ENCODE results near the gene OPN1LW. TPM values are rescaled to one million over a fixed set of nuclear protein-coding genes. Genes with fewer than 3 reads are reported as not detected.

Gene OPN1LW
- total RNA-seq, 3 donors from 2014 or later: not detected

Other genes with a start within 250 kb of the OPN1LW start
- gene AVPR2, start 239.6 kb upstream of the OPN1LW start, total RNA-seq: not detected
- 100 to 1,000 TPM in 2 of 3 donors, 10 to 100 TPM in 1; 96.7 to 128 (median 108) TPM for gene ARHGAP4, start 218.0 kb upstream of the OPN1LW start, total RNA-seq
- 100 to 1,000 TPM; 190 to 224 (median 221) TPM for gene NAA10, start 209.2 kb upstream of the OPN1LW start, total RNA-seq
- gene RENBP, start 199.6 kb upstream of the OPN1LW start, total RNA-seq: 10 to 100 TPM in 1 of 3 donors, 1 to 10 TPM in 2; 6.9 to 10.4 (median 8.6) TPM
- 100 to 1,000 TPM; 140 to 162 (median 150) TPM for gene HCFC1, start 172.4 kb upstream of the OPN1LW start, total RNA-seq
- gene TMEM187, start 171.5 kb upstream of the OPN1LW start, total RNA-seq: 1 to 10 TPM; 2.0 to 2.7 (median 2.3) TPM
- gene IRAK1, start 124.3 kb upstream of the OPN1LW start, total RNA-seq: 100 to 1,000 TPM; 258 to 273 (median 272) TPM
- gene MECP2, start 46.5 kb upstream of the OPN1LW start, total RNA-seq: 10 to 100 TPM; 42.6 to 46.7 (median 45.7) TPM
- gene OPN1MW, start 38.4 kb downstream of the OPN1LW start, total RNA-seq: not detected
- not detected for gene OPN1MW2, start 75.5 kb downstream of the OPN1LW start, total RNA-seq
- not detected for gene OPN1MW3, start 113.3 kb downstream of the OPN1LW start, total RNA-seq
- gene TEX28, start 150.9 kb downstream of the OPN1LW start, total RNA-seq: not detected
- gene TKTL1, start 151.6 kb downstream of the OPN1LW start, total RNA-seq: not detected
- gene FLNA, start 230.4 kb downstream of the OPN1LW start, total RNA-seq: 100 to 1,000 TPM; 765 to 924 (median 866) TPM
- 100 to 1,000 TPM; 107 to 113 (median 111) TPM for gene EMD, start 235.1 kb downstream of the OPN1LW start, total RNA-seq

Data from activated T-cell treated with anti-CD3 and anti-CD28 coated beads, Interleukin-2, amount 50 U/mL, for 4 hours (primary cell).